T-helper 1 cell treated with Interleukin-12 subunit alpha and Interleukin-12 subunit beta and Interleukin-4 antibody, amounts not matched to agents 30 μg/mL and 1 μg/mL, for 36 hours (primary cell): ENCODE results near the gene TMEM178B.
"Not testable (repeated sequence)": the region's sequence is repeated elsewhere in the genome, so short reads cannot be mapped to it uniquely, and the experiment has no call there.

Experiments
- H3K27ac Mint-ChIP-seq: one replicate; pipeline ENCODE4 v1.8.0; 2021; ENCODE audit warnings: mild to moderate bottlenecking, mixed read lengths
- H3K27me3 Mint-ChIP-seq: one replicate; pipeline ENCODE4 v1.8.0; 2021; ENCODE audit warnings: low read depth, mixed read lengths
- H3K36me3 Mint-ChIP-seq: one replicate; pipeline ENCODE4 v1.8.0; 2021; ENCODE audit warnings: low read depth, mixed read lengths
- H3K4me1 Mint-ChIP-seq: one replicate; pipeline ENCODE4 v1.8.0; 2021; ENCODE audit warnings: low read depth, mixed read lengths
- H3K4me3 Mint-ChIP-seq: one replicate; pipeline ENCODE4 v1.8.0; 2021; ENCODE audit warnings: mild to moderate bottlenecking, moderate library complexity, mixed read lengths
- H3K9me3 Mint-ChIP-seq: one replicate; pipeline ENCODE4 v1.8.0; 2021; ENCODE audit warnings: mixed read lengths

TMEM178B gene

DNA sequence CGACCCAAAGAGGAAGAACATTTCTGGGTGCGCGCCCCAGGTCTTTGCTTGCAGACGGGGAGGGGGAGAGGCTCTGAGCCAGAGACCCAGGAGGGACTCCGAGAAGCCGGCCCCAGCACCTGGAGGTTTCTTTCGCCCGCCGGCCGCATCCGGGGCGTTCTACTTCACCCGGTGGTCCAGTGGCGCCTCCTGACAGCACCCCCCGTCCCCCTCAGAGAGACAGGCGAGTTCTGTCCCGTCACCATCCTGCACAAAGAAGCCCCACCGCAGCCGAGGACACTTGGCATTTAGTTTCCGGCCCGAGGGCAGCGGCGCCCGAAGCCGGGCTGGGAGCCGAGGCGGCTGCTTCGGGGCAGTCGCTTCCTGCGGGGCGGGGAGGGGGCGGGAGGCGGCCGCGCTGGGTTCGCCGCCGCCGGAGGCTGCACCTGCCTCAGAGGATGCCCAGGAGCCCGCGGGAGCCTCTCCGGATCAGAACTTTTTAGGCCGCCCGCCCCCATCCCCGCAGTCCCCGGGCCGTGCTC lies at the start of gene TMEM178B:
Gene TMEM178B, plus strand, starts transcription at position 424 of the 521 bp plus-strand sequence.
- no peaks in the 10 kb centered on the region for H3K9me3 Mint-ChIP-seq
- H3K27me3 Mint-ChIP-seq: peaks cover 37% of the 10 kb centered on the region
- H3K36me3 Mint-ChIP-seq: no peaks in the 10 kb centered on the region
- H3K4me1 Mint-ChIP-seq: peaks cover 14% of the 10 kb centered on the region
- no peak within 1 kb of the TSS for H3K27ac Mint-ChIP-seq
- peak within 1 kb of the TSS; percentile 77 for H3K4me3 Mint-ChIP-seq

DNA sequence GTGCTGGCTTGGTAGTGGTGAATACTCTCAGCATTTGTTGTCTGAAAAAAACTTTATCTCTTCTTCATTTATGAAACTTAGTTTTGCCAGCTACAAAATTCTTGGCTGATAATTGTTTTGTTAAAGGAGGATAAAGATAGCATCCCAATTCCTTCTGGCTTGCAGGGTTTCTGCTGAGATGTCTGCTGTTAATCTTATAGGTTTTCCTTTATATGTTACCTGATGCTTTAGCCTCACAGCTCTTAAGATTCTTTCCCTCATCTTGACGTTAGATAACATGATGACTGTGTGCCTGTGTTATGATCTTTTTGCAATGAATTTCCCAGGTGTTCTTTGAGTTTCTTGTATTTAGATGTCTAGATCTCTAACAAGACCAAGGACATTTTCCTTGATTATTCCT lies 49.2 kb upstream of the TMEM178B start:
- Mint-ChIP-seq H3K4me1 (peaks cover 19% of the 10 kb centered on the region), H3K27ac (no peak overlapping the region), H3K4me3 (no peak overlapping the region), H3K9me3 (peaks cover 43% of the 10 kb centered on the region), H3K36me3 (peaks cover 25% of the 10 kb centered on the region), H3K27me3 (peaks cover 30% of the 10 kb centered on the region)

DNA sequence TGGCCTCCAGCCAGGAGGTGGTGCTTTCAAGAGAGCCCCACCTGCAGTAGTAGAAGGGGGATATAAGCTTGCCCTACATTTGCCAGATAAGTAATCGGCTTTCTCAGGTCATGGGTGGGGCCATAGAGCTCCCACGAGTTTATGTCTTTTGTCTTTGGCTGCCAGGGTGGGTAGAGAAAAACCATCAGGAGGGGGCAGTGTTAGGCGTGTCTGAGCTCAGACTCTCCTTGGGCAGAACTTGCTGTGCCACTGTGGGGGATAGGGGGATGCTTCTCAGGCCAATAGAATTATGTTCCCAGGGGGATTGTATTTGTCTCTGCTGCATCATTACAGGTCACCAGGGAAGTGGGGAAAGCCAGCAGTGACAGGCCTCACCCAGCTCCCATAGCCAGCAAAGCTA lies 46.8 kb upstream of the TMEM178B start:
- Mint-ChIP-seq H3K27me3 (peaks cover 36% of the 10 kb centered on the region), H3K4me3 (no peak overlapping the region), H3K27ac (no peak overlapping the region), H3K36me3 (peaks cover 25% of the 10 kb centered on the region), H3K4me1 (peaks cover 19% of the 10 kb centered on the region), H3K9me3 (peaks cover 45% of the 10 kb centered on the region)

DNA sequence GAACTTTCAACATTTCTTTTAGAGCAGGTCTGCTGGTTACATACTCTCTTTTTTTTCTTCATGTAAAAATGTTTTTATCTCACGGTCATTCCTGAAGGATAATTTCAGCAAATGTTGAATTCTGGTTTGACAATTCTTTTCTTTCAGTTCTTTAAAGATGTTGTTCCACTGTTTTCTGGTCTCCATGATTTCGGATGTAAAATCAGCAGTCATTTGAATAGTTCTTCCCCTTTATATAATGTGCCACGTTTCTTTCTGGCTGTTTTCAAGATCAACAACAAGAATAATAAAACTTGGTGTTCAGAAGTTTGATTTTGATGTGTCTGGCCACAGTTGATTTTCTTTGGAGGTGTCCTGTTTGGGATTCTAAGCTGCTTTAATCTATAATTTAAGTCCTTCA lies 45.1 kb upstream of the TMEM178B start:
- Mint-ChIP-seq H3K27ac (no peak overlapping the region), H3K36me3 (peaks cover 16% of the 10 kb centered on the region), H3K4me1 (peaks cover 6% of the 10 kb centered on the region), H3K4me3 (no peak overlapping the region), H3K27me3 (peaks cover 38% of the 10 kb centered on the region), H3K9me3 (peaks cover 33% of the 10 kb centered on the region)

DNA sequence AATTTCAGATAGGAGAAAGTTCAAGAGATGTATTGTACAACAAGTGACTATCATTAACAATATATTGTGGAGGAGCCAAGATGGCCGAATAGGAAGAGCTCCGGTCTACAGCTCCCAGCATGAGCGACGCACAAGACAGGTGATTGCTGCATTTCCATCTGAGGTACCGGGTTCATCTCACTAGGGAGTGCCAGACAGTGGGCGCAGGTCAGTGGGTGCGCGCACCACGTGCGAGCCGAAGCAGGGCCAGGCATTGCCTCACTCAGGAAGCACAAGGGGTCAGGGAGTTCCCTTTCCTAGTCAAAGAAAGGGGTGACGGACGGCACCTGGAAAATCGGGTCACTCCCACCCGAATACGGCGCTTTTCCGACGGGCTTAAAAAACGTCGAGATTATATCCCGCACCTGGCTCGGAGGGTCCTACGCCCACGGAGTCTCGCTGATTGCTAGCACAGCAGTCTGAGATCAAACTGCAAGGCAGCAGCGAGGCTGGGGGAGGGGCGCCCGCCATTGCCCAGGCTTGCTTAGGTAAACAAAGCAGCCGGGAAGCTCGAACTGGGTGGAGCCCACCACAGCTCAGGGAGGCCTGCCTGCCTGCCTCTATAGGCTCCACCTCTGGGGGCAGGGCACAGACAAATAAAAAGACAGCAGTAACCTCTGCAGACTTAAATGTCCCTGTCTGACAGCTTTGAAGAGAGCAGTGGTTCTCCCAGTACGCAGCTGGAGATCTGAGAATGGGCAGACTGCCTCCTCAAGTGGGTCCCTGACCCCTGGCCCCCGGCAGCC lies 41.1 kb upstream of the TMEM178B start:
- not testable (repeated sequence) for H3K4me1 Mint-ChIP-seq, H3K27ac Mint-ChIP-seq, H3K36me3 Mint-ChIP-seq, H3K4me3 Mint-ChIP-seq
- H3K27me3 Mint-ChIP-seq: peaks cover 47% of the 10 kb centered on the region
- H3K9me3 Mint-ChIP-seq: peaks cover 12% of the 10 kb centered on the region

DNA sequence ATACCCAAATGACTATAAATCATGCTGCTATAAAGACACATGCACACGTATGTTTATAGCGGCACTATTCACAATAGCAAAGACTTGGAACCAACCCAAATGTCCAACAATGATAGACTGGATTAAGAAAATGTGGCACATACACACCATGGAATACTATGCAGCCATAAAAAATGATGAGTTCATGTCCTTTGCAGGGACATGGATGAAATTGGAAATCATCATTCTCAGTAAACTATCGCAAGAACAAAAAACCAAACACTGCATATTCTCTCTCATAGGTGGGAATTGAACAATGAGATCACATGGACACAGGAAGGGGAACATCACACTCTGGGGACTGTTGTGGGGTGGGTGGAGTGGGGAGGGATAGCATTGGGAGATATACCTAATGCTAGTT lies 35.8 kb upstream of the TMEM178B start:
- H3K27ac Mint-ChIP-seq, H3K9me3 Mint-ChIP-seq, H3K4me1 Mint-ChIP-seq, H3K36me3 Mint-ChIP-seq, H3K4me3 Mint-ChIP-seq: not testable (repeated sequence)
- peaks cover 21% of the 10 kb centered on the region for H3K27me3 Mint-ChIP-seq

DNA sequence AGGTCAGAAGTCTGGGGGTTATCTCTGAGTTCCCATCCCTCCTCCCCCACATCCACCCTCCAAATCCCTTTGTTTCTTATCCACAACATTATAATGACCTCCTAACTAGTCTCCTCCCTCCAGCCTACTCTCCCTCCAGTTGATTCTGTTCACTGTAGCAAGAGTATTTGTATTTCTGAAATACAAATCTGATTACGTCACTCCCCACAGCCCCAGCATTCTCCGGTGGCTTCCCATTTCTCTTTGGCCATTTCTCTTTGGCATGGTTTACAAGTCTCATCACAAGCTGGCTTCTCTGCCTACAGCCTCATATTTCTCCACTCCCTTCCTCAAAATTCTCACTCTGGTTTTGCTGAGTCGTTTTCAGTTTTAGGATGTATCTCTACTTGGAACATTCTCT lies 34.5 kb upstream of the TMEM178B start:
- Mint-ChIP-seq H3K4me3 (no peak overlapping the region), H3K27ac (no peak overlapping the region), H3K4me1 (no peaks in the 10 kb centered on the region), H3K27me3 (peaks cover 21% of the 10 kb centered on the region), H3K9me3 (no peaks in the 10 kb centered on the region), H3K36me3 (no peaks in the 10 kb centered on the region)

DNA sequence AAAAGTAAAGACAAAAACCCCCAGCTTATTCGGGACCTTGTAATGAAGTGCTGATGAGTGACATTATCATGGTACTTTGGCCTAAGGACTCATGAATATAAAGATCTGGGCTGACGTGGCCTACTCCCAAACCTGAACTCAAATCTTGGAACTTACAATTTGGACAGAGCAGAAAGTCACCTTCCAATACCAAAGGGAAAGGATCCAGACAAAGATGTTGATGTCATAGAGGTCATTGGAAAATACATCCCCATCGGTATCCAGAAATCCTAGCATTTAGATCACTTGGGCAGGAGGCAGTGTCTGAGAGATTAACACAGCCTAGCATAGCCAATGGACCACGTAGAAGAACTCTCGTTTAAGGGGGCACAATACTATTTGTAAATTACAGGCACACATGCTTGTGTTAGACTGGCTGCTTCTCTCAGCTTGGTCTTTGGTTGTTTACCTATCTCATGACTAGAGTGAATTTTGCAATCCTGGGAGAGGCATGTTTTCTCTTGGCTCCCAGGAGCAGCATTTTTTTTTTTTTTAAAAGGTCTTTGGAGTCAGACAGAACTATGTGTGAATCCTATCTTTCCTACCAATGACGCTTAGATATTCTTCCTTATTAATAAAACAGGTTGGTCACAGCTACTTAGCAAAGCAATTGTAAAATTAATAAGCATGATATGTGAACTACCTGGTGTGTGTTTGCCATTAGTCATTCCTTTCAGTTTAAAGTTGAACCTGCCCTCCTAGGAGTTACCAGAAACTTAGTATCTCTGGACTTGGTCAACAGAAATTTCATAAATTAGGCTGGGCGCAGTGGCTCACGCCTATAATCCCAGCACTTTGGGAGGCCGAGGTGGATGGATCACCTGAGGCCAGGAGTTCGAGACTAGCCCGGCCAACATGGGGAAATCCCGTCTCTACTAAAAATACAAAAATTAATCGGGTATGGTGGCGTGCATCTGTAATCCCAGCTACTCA lies 31.4 kb upstream of the TMEM178B start:
- Mint-ChIP-seq H3K36me3 (no peaks in the 10 kb centered on the region), H3K4me3 (no peak overlapping the region), H3K27me3 (peaks cover 38% of the 10 kb centered on the region), H3K4me1 (no peaks in the 10 kb centered on the region), H3K9me3 (no peaks in the 10 kb centered on the region), H3K27ac (no peak overlapping the region)

DNA sequence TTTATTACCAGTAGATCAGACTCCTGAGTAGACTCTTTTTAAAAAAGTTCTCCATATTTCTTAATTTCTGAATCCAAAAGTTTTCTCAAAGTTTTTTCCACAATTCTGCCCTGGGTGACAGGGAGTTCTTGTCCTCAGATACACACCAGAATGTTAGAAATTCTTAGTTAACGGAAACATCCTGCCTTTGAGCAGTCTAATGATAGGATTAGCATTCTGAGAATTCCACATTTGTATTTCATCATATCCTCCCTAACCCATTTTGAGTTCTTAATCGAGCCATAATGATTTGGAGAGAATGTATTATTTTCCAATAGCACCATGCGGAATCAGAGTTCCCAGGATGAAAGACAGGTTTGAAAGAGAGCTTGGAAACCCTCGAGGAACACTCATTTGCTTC lies 30.2 kb upstream of the TMEM178B start:
- Mint-ChIP-seq H3K4me3 (no peak overlapping the region), H3K4me1 (peaks cover 3% of the 10 kb centered on the region), H3K27me3 (peaks cover 47% of the 10 kb centered on the region), H3K27ac (no peak overlapping the region), H3K9me3 (no peaks in the 10 kb centered on the region), H3K36me3 (no peaks in the 10 kb centered on the region)

DNA sequence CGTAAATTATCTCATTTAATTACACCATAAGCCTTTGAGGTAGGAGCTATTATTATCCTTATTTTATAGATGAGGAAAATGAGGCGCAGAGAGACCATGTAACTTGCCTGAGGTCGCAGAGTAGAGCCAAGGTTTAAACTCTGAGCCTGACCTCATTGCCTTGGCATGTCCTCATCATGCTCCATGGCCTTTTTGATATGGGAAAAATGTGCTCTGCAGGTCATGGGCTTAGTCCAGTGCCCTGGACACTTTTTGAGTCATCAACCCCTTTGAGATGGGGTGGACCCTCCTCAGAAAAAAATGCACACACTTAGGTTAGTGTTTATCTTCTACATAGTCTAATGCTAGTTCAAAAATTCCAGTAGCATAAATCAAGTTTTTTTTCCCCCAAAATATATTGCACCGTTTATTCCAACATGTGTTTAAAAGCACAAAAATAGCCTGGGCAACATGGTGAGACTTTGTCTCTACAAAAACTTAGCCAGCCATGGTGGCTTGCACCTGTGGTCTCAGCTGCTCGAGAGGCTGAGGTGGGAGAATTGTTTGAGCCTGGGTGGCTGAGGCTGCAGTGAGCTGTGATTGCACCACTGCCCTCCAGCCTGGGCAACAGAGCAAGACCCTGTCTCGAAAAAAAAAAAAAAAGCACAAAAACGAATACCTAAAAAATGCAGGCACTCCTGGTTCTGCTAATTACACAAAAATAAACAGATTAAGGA lies 28.6 kb upstream of the TMEM178B start:
- H3K9me3 Mint-ChIP-seq: no peaks in the 10 kb centered on the region
- no peak overlapping the region for H3K4me3 Mint-ChIP-seq
- peaks cover 3% of the 10 kb centered on the region for H3K4me1 Mint-ChIP-seq
- peaks cover 50% of the 10 kb centered on the region for H3K27me3 Mint-ChIP-seq
- H3K27ac Mint-ChIP-seq: no peak overlapping the region
- H3K36me3 Mint-ChIP-seq: no peaks in the 10 kb centered on the region

DNA sequence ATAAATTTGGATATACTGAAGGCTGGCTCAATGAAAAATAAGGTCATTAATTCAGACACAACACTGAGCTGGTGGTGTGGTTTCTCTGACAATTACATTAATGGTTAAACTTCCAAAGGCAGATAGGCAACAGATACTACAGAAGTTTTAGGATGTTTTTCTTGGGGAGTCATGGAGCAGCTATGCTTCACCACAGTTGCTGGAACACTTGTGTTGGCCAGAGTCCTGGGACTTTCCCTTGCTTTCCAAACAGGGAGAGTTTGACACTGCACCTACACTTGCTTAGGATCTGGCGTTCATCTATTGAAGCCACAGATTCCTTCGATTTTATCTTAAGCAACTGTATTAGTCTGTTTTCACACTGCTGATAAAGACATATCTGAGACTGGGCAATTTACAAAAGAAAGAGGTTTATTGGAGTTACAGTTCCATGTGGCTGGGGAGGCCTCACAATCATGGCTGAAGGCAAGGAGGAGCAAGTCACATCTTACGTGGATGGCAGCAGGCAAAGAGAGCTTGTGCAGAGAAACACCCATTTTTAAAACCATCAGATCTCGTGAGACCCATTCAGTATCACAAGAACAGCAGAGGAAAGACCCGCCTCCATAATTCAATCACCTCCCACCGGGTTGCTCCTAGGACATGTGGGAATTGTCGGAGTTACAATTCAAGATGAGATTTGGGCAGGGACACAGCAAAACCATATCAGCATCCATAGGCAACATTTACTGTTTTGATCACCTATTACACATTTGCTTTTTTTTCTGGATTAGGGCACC lies 27.8 kb upstream of the TMEM178B start:
- Mint-ChIP-seq H3K27ac (no peak overlapping the region), H3K4me1 (peaks cover 3% of the 10 kb centered on the region), H3K9me3 (no peaks in the 10 kb centered on the region), H3K36me3 (no peaks in the 10 kb centered on the region), H3K4me3 (no peak overlapping the region), H3K27me3 (peaks cover 47% of the 10 kb centered on the region)

DNA sequence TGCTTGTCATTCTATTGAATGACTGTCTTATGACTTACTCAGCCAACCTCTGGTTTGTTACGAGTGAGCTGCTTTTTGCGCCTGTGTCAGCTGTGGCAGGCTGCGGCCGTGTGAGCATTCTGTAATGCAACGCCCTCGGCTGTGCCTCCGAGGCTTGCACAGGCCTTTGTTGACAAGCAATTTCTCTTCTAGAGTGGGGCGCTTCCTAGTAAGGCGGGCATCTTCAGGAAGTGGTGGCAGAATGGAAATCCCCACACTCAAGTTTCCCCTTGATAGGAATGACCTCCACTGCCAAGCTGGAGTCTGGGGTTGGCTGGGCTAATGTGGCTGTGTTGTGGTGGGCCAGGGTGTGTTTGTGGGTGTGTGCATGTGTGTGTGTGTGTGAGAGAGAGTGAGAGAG lies 20.2 kb upstream of the TMEM178B start:
- Mint-ChIP-seq H3K4me1 (peaks cover 23% of the 10 kb centered on the region), H3K9me3 (peaks cover 3% of the 10 kb centered on the region), H3K27ac (peak overlapping the region; percentile 98), H3K36me3 (peaks cover 3% of the 10 kb centered on the region), H3K4me3 (peak overlapping the region; percentile 75), H3K27me3 (peaks cover 20% of the 10 kb centered on the region)

DNA sequence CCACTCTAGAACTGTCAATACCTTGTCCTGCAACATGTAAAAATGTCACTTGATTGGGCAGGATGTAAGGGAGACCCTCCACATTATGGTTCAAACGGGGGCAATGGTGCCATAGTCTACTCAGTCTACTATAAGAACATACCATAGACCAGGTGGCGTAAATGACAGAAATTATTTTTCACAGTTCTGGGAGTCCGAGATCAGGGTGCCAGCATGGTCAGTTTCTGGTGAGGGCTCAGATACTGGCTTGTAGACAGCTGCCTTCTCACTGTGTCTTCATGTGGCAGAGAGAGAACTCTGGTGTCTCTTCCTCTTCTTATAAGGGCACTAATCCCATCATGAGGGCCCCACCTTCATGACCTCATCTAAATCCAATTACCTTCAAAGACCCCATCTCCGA lies 18.7 kb upstream of the TMEM178B start:
- peaks cover 15% of the 10 kb centered on the region for H3K27me3 Mint-ChIP-seq
- peaks cover 23% of the 10 kb centered on the region for H3K4me1 Mint-ChIP-seq
- no peak overlapping the region for H3K27ac Mint-ChIP-seq
- peaks cover 3% of the 10 kb centered on the region for H3K9me3 Mint-ChIP-seq
- H3K36me3 Mint-ChIP-seq: peaks cover 3% of the 10 kb centered on the region
- no peak overlapping the region for H3K4me3 Mint-ChIP-seq

DNA sequence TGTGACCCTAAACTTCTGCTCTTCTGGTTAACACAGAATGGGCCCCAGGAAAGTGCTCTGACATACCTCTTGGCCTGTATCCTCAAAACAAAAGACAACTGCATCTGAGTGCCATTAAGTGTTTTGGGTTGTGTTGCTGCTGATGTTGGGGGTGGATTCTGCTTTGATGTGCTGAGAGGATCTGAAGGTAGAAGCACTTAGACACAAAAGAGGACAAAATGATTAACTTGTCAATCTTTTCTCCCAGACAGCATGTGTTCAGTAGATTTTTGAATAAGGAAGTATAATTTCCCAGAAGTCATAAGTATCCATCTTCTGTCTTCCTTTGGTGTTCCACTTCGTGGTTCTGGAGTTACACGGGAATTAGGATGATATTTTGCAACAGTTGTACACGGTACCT lies 16.1 kb upstream of the TMEM178B start:
- Mint-ChIP-seq H3K36me3 (peaks cover 5% of the 10 kb centered on the region), H3K27me3 (peaks cover 27% of the 10 kb centered on the region), H3K9me3 (peaks cover 7% of the 10 kb centered on the region), H3K27ac (no peak overlapping the region), H3K4me3 (no peak overlapping the region), H3K4me1 (peaks cover 14% of the 10 kb centered on the region)
